GM21529 (cell line): Measurements from ENCODE around the gene MYO1H.

ENCODE experiments used
- ATAC-seq: cut with Tn5 transposase; IDR thresholded peaks from one replicate; pipeline ENCODE4 v1.9.1; 2021; ENCODE audit not compliant: unreplicated experiment

Gene MYO1H

DNA sequence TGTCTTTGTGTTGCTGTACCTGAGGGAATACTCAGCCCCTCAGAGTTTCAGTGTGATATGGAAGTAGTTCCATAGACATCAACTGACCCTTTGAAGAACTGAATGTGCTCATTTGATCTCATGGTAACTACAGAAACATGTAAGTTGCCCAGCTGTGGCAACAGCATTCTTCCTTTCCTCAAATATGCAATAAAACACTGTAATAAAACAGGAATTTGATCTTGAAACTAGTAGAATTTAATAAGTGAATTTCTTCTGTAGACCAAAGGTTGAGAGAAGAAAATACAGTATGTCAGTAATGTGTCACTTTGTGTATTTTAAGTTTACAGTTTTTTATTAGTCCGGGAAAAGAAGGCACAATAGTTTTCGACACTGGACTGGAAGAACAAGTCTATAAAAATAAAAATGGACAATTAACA is 97.5 kb downstream of the MYO1H start:
- no peak for ATAC-seq

GRCh38 chr12:109446869-109447268 is 99.2 kb downstream of the MYO1H start:
- ATAC-seq: no peak

DNA sequence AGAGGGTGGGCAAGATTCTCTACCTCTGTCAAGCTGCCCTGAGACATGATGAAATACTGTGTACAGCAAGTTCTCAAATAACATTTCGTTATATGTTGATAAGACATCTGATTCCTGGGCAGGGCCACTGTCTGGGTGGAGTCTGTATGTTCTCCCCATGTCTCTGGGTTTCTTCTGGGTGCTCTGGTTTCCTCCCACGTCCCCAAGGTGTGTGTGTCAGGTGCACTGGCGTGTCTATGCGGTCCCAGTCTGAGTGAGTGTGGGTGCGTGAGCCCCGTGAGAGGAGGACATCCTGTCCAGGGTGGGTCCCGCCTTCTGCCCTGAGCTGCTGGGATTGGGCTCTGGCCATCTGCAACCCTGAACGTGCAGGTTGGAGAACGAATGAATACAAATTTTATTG is 99.8 kb downstream of the MYO1H start:
- ATAC-seq: no peak

DNA sequence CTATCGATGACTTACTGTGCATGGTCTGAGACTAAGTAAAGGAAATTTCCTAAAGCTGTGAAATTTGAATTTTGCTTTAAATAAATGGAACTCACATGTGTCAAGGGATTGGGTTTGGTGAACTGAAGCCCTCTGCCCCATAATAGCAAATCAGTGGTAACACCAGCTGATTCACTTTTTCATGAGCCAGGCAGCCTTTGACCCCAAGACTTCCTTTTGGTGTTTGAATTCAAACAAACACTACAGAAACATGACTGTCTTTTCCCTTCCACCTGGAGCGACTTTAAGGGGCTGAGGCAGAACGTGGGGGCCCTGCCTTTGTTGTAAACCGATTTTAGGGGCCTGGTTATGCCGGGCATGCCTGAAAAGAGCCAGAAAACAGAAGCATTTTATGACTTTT is 100.6 kb downstream of the MYO1H start:
- no peak for ATAC-seq

GRCh38 chr12:109448707-109449390 is 101.1 kb downstream of the MYO1H start:
- ATAC-seq: no peak

- ATAC-seq: no peak
Observed at GRCh38 chr12:109449845-109450532, 102.3 kb downstream of the MYO1H start.

DNA sequence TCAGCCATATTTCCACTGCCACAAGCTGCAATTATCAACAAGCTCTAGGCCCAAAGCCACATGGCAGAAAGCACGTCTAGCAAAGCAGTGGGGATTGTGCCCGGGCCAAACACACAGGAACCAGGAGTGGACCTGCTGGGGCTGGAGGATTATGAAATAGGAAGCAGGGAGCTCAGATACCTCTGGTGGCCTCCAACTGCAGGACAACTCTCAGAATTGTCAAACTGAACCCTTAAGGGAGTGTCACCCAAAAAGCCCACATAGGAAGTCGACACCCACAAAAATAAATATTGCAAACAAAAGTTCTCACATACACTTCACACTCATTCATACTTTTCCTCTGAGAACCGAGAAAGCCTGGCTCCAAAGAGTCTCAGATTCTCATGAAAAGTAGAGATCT is 103.3 kb downstream of the MYO1H start:
- ATAC-seq: no peak

DNA sequence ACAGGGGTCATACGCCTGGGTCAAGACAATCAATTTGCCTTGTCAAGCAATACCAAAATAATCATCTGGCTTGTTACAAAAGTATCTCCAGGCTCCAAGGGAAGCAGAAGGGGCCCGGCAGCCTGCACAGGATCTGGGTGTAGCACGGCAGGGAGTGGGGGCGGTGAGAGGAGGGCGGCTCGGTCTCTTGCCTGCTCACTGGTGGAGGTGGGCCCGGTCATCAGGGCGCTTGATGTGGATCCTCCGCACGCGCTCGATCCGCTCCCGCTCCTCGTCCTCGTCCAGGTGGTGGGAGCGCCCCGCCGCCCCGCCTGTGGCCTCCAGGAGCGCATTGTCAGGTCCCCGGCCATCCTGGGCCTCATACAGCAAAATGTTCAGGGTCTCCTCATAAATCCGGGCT is 103.7 kb downstream of the MYO1H start:
- ATAC-seq: no peak

DNA sequence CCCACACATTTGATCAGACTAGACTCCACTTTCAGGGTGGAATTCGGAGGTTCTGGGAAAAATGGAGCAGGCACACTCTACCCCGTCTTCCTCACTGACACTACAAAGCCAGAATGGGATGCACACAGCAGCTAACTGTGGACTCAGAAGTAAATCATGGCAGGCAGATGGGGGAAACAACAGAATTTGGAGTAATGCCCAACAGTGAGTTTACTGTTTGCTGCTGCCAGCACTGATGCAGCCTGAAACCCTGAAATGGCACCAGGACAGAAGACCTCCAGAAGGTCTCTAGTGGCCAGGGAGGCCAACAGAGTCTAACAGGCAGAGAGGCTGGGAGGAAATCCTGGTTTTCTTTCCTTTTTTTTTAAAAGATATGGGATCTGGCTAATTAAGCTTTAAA is 104.8 kb downstream of the MYO1H start:
- ATAC-seq: no peak

- no peak for ATAC-seq
Observed at GRCh38 chr12:109455706-109456105, 108.0 kb downstream of the MYO1H start.

DNA sequence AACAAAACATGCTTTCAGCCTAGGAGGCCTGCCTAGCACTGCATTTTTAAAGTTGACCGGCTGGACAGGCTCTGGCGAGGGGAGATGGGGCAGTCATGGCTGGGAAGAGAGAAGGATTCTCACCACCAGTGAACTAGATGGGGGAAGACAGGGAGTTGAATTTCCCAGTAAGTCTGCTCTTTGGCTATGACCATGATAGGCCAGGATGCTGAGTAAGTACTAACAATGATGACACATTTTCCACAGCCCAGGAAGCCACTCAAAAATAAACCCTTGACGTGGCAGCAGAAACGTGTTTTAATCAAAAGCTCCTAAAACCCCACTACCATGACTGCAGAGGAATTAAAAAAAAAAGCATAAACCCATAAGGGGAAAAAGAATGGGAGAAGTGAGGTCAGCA is 110.4 kb downstream of the MYO1H start:
- ATAC-seq: no peak

DNA sequence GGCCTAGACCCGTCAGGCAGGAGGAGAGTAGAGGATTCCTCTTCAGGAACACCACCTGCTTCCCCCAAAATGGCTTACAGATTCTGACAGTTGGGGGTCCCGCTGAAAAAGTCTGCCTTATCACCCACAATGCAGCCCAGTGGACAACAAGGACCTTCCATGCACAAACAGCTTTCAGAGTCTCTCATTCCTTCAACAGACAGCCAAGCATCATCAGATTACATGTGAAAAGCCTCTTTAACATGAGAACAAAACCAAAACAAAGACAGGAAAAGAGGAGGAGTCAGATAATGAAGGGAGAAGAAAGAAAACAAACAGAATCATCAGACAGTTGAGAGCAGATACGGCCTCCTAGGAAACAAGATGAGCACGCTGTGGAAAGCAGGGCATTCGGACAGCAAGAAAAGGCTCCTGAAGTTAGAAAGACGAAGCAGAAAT is 111.1 kb downstream of the MYO1H start:
- no peak for ATAC-seq

DNA sequence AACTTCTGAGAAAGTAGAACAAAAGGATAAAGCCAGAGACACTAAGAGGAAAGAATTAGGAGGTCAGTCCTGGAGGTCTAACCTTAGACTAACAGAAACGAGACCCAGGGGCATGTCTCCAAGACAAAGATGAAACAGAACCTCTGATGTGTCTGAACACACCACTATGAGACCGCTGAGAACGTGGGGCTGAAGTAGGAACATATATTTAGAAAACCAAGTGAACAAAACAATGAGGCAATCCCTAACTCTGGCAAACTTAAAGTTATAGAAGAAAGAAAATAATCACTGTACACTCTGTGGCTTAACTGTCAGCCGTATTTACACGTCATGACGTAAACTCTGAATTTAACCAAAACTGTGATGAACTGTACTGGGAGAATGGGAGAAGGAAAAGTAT is 111.5 kb downstream of the MYO1H start:
- no peak for ATAC-seq

DNA sequence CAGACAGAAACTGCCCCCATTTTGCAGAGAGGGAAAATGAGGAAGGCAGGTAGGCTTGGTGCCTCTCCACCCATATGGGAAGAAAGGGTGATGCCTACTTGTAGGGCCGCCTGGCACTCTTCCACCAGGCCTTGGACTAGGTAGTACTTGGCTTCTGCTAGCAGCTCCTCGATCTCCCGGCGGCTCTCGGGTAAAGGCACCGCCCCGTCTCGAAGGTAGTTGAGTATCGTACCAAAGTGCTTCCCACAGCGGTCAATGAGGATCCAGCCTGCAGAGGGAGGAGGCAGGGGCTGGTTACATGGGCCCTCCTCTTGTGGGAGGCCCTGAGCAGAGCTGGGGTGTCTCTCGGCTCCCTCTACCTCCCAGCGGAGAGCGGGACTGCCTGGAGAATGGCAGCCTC is 112.8 kb downstream of the MYO1H start:
- ATAC-seq: no peak

DNA sequence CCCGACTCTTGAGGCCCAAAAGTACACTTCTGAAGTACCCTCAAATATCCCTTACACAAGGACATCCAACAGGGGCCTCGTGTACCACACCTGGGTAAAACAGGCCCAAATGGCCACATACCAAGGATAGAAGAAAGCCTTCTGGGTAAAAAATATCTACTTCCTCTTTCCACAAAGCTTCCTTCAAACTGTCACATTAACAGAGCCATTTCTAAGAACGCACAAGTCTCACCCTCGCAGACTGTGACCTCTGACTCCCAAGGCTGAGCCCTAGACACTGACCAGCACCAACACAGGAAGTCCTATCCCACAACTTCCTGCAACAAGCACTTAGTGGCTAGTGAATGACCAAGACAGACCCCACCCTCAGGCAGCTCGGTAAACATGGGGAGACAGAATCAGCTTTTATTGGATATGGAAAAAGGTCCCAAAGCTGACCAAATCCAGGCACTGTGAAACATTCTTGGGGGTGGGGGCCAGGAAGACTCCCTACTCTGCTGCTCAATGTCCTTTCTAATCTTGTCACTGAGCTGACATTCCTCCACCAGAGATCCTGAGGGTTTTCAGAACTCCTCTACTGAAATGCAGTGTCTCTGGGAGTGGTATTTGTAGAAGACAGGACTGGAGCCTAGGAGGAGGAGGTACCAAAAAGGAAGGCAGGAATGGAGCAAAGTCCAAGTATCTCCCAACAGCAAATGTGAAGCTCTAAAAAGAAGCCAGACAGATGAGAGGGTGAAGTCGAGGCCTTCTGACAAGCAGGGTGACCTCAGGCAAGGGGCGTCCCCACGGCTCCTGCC is 113.5 kb downstream of the MYO1H start:
- ATAC-seq: no peak

DNA sequence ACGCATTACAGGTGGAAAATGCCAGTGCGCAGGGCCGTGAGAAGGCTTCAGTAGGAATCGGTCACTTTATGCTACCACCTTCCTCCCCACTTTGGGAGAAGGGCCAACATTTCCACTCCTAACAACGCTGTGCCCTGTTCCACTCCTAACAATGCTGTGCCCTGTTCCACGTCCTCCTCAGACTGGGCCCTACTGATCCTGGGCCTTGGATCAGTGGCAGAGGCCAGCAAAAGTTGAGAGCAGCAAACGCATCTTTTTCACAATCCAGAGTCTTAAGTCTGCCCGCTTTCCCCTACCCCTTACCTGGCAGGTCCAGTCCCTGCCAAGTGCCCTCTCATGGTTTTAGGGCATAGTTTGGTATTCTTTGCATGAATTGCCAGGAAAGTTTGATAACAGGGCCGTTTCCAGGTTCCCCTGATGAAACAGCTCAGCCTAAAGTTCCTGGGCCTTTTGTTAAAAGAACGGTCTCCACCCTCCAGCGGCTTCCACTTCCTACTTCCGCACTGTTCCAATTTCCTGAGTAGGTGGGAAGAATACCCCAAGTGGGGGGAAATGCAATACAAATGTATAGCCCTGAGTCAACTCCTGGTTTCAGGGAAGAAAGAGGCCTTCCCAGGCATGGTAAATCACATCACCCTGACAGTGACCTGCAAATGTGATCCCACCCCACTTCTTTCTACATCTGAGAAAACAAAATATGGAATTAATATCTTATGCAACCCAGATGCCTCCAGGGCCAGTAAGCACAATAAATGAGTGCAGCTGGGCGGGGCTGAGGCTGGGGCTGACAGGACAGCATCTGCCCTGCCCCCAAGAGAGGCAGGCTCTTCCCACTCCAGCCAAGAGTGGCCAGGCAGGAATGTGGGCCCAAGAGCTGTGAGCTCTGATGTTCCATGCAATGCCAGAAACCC is 114.4 kb downstream of the MYO1H start:
- no peak for ATAC-seq

GRCh38 chr12:109462868-109463692 is 115.4 kb downstream of the MYO1H start:
- ATAC-seq: no peak

- ATAC-seq: no peak
Observed at GRCh38 chr12:109463756-109464155, 116.1 kb downstream of the MYO1H start.

- no peak for ATAC-seq
Observed at GRCh38 chr12:109464642-109465351, 117.1 kb downstream of the MYO1H start.
